A673 (cell line): ENCODE data around the gene SEC63. TPM values are rescaled to one million over a fixed set of nuclear protein-coding genes. Genes with fewer than 3 reads are reported as not detected.

Experiments
- Bru-seq: library from RNA; stranded (reverse); fragments of 400-500 nt; gene quantifications from one replicate; lab custom pipeline; 2021; lab: Mats Ljungman, UMichigan
- BruChase-seq, 2 experiments: library from RNA; stranded (reverse); fragments of 400-500 nt; gene quantifications; one replicate each; lab custom pipeline; 2021; lab: Mats Ljungman, UMichigan
- BruUV-seq: library from RNA; stranded (reverse); fragments of 400-500 nt; replicated peaks from 2 replicates; lab custom pipeline; 2021; lab: Mats Ljungman, UMichigan
- CTCF ChIA-PET: fragments of 300-600 bp; sonication (Branson Sonifier 250); formaldehyde crosslinking; loops from one replicate; lab custom pipeline; 2022; ENCODE audit warnings: antibody characterized with exemption; lab: Charles Lee
- POLR2A ChIA-PET: fragments of 300-600 bp; sonication (Branson Sonifier 250); formaldehyde crosslinking; loops from one replicate; lab custom pipeline; 2022; ENCODE audit warnings: antibody characterized with exemption; ENCODE audit not compliant: low non-redundant PET; lab: Charles Lee
- DNase-seq: peaks from one replicate; pipeline ENCODE4 v3.0.0-alpha.2; 2015; ENCODE audit warnings: low spot score
- H3K27ac ChIP-seq: fragments of 200-600 bp; sonication (generic); 2 replicates; pipeline ENCODE4 v1.5.1; 2016; ENCODE audit warnings: mixed run types, low read depth, mild to moderate bottlenecking, mixed read lengths, antibody characterized with exemption, low read length; ENCODE audit not compliant: poor library complexity, severe bottlenecking
- H3K27me3 ChIP-seq: fragments of 200-600 bp; sonication (generic); replicated peaks from 2 replicates; pipeline ENCODE4 v1.6.1; 2017; ENCODE audit warnings: mixed run types, low read depth, mild to moderate bottlenecking, mixed read lengths, antibody characterized with exemption, low read length; ENCODE audit not compliant: insufficient read depth, poor library complexity
- H3K36me3 ChIP-seq: fragments of 200-600 bp; sonication (generic); 2 replicates; pipeline ENCODE4 v1.6.1; 2016; ENCODE audit warnings: mixed run types, mild to moderate bottlenecking, mixed read lengths, antibody characterized with exemption, low read length; ENCODE audit not compliant: insufficient read depth, poor library complexity, severe bottlenecking
- H3K4me1 ChIP-seq: fragments of 200-600 bp; sonication (generic); 2 replicates; pipeline ENCODE4 v1.6.1; 2017; ENCODE audit warnings: mixed run types, mild to moderate bottlenecking, mixed read lengths, antibody characterized with exemption, low read length; ENCODE audit not compliant: insufficient read depth, poor library complexity, severe bottlenecking
- H3K4me3 ChIP-seq: fragments of 200-600 bp; sonication (generic); 2 replicates; pipeline ENCODE4 v1.5.1; 2016; ENCODE audit warnings: low read depth, mixed run types, mild to moderate bottlenecking, mixed read lengths, low read length; ENCODE audit not compliant: poor library complexity, severe bottlenecking
- H3K9me3 ChIP-seq: fragments of 200-600 bp; sonication (generic); 2 replicates; pipeline ENCODE4 v1.6.1; 2016; ENCODE audit warnings: mixed run types, low read depth, mild to moderate bottlenecking, mixed read lengths, antibody characterized with exemption, low read length; ENCODE audit not compliant: poor library complexity, severe bottlenecking
- CTCF ChIP-seq: fragments of 300-800, 200-600 bp; sonication (generic); conservative IDR thresholded peaks from 2 replicates; pipeline ENCODE4 v1.5.1; 2017; ENCODE audit warnings: low read depth, mild to moderate bottlenecking, antibody characterized with exemption, low read length, moderate library complexity, mixed read lengths
- EZH2 ChIP-seq: fragments of 200-600 bp; sonication (generic); IDR thresholded peaks from 2 replicates; pipeline ENCODE4 v1.6.1; 2017; ENCODE audit warnings: borderline replicate concordance, low read depth, mild to moderate bottlenecking, mixed read lengths, antibody characterized with exemption, low read length; ENCODE audit not compliant: poor library complexity, severe bottlenecking
- intact Hi-C: fragments of 100-400 bp; cut with micrococcal nuclease; formaldehyde crosslinking; loops from one replicate; pipeline ENCODE4 v1.10.0; 2022; ENCODE audit not compliant: unreplicated experiment
- long read RNA-seq: library from polyadenylated mRNA; stranded (forward); transcript quantifications from one replicate; pipeline ENCODE4 v2.0.0, GENCODE V29; 2022
- total RNA-seq: library from RNA; stranded (reverse); gene quantifications from 2 replicates; pipeline ENCODE4 v1.2.3, GENCODE V29; 2021

The SEC63 gene
- total RNA-seq (153 and 159 TPM in 2 replicates), Bru-seq, nascent RNA (percentile 93 among the genes with signal in this experiment), BruChase-seq, experiment 1, labeled RNA remaining after a 2-hour chase (percentile 88 among the genes with signal in this experiment), BruChase-seq, experiment 2, labeled RNA remaining after a 6-hour chase (percentile 92 among the genes with signal in this experiment)
- long read RNA-seq, full-length matches to known transcripts: 106 of 132 reads
- long read RNA-seq, partial matches to known transcripts: 9 of 132 reads
- long read RNA-seq, other reads (novel, unspliced or antisense): 17 of 132 reads

DNA sequence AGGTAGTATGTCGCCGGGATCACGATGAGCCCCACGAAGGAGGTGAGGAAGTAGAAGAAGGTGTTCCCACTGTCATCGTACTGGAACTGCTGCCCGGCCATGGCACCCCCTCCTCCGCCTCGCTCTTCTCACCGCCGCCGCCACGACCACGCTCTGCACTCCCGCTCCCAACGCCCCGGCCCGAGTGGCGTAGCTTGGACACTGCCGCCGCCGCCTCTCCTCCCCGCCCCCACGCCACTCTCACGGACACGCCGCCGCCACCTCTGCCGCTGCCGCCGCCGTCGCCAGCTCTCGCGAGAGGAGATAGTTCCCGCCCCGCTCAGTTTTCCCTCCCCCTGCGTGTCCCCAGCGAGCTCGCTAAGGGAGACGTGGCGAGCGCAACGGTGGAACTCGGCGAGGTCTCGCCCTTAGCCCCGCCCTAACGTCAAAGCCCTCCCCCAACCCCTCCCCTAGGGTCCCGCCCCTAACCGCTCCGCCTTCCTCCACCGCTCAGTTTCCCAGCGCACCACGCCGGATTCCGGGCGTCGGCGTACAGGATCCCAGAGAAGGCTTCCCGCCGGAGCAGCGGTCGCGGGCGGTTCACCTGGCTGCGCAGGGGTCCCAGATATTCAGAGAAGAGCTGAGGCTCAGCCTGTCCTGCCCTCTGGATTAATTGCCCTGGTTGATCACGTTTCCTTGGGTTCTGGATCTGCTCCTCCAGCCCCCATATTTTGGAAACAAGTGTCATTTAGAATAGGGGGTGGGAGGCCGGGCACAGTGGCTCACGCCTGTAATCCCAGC, at the start of gene SEC63:
Gene SEC63, minus strand, starts transcription at position 300 of the 780 bp plus-strand sequence. Its CDS starts 199 bp downstream, at position 101.
- Histone ChIP-seq H3K27me3 (no peaks in the 10 kb centered on the region), H3K9me3 (no peaks in the 10 kb centered on the region), H3K27ac (peak within 1 kb of the TSS; percentile 90), H3K4me1 (peaks cover 10% of the 10 kb centered on the region), H3K4me3 (peak within 1 kb of the TSS; percentile 83), H3K36me3 (peaks cover 10% of the 10 kb centered on the region)
- DNase-seq: peak; percentile 98
- ChIA-PET POLR2A (no interaction called here), CTCF (no interaction called here)
- no peak for TF ChIP-seq CTCF
- no peak for TF ChIP-seq EZH2
- intact Hi-C loops: no loop called here
- BruUV-seq: no TSS peak

DNA sequence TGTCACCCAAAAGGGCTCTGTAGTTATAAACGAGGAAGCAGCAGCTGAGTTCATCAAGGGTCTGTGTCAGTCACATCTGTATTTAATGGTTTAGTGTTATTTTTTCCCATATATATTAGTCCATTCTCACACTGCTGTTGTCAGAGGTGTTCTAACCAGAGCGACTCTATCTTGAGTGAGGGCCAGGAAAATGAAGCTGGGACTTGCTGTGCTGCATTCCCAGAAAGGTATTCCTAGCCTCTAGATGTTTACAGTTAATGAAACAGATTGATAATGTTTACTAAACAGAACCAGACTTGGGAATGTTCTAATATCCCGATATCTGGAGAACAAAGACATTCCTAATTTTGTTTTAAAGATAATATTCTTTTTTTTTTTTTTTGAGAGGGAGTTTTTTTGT, 48.0 kb upstream of the SEC63 start:
- ChIA-PET POLR2A (no interaction called here), CTCF (no interaction called here)
- no TSS peak for BruUV-seq
- Histone ChIP-seq H3K4me1 (no peaks in the 10 kb centered on the region), H3K27me3 (peaks cover 25% of the 10 kb centered on the region), H3K27ac (no peak overlapping the region), H3K36me3 (no peaks in the 10 kb centered on the region), H3K9me3 (no peaks in the 10 kb centered on the region), H3K4me3 (no peak overlapping the region)
- no peak for DNase-seq
- intact Hi-C loops: no loop called here
- TF ChIP-seq EZH2 (no peak), CTCF (no peak)

- DNase-seq: no peak
- no peak for TF ChIP-seq EZH2
- no peak for TF ChIP-seq CTCF
- Histone ChIP-seq H3K36me3 (no peaks in the 10 kb centered on the region), H3K27me3 (peaks cover 25% of the 10 kb centered on the region), H3K4me3 (no peak overlapping the region), H3K4me1 (no peaks in the 10 kb centered on the region), H3K27ac (no peak overlapping the region), H3K9me3 (no peaks in the 10 kb centered on the region)
- POLR2A ChIA-PET: no interaction called here
- CTCF ChIA-PET: no interaction called here
- intact Hi-C loops: no loop called here
- BruUV-seq: no TSS peak
Measured at GRCh38 chr6:108004861-108005260, 46.9 kb upstream of the SEC63 start.
